Heart right ventricle (tissue), 16 donors: ENCODE results near the gene CTDSP1. TPM values are rescaled to one million over a fixed set of nuclear protein-coding genes. Genes with fewer than 3 reads are reported as not detected.
A peak's percentile ranks its signal among the peaks of the same experiment; 100 is the strongest.

Experiments used
- ATAC-seq, 8 donors: fragments of 200-7000 bp; cut with Tn5 transposase; one replicate each; pipeline ENCODE4 v1.9.1; 2020; ENCODE audit warnings: mild to moderate bottlenecking in 8 of 8, moderate library complexity in 8 of 8, moderate number of reproducible peaks in 1 of 8
- DNase-seq, 2 donors: peaks; one replicate each; pipeline ENCODE4 v3.0.0-alpha.2; 2020
- H3K27ac ChIP-seq, 10 donors: fragments of 200-600 bp; sonication (generic) in 2 of 10; one replicate each; pipeline versions ENCODE4 v1.5.0 to v1.8.0; 2020 to 2022; ENCODE audit warnings: mild to moderate bottlenecking in 3 of 10
- H3K27me3 ChIP-seq, 7 donors: fragments of 200-600 bp; one replicate each; pipeline ENCODE4 v1.8.0; 2021 to 2022; ENCODE audit warnings: mild to moderate bottlenecking in 2 of 7
- H3K36me3 ChIP-seq, 9 donors: fragments of 200-600 bp; sonication (generic) in 1 of 9; one replicate each; pipeline versions ENCODE4 v1.5.0 to v1.8.0; 2020 to 2022; ENCODE audit warnings: mild to moderate bottlenecking in 2 of 9
- H3K4me1 ChIP-seq, 9 donors: fragments of 200-600 bp; sonication (generic) in 1 of 9; one replicate each; pipeline versions ENCODE4 v1.5.0 to v1.8.0; 2020 to 2022; ENCODE audit warnings: mild to moderate bottlenecking in 4 of 9
- H3K4me3 ChIP-seq, 10 donors: fragments of 200-600 bp; sonication (generic) in 2 of 10; one replicate each; pipeline versions ENCODE4 v1.5.0 to v1.8.0; 2020 to 2022; ENCODE audit warnings: mild to moderate bottlenecking in 7 of 10, moderate library complexity in 2 of 10
- H3K9me3 ChIP-seq, 11 donors: fragments of 200-600 bp in 10 of 11; sonication (generic) in 2 of 11; one replicate each; pipeline versions ENCODE4 v1.5.0 to v1.8.0; 2013 to 2022; ENCODE audit warnings: mild to moderate bottlenecking in 2 of 11, control low read depth in 1 of 11, moderate library complexity in 1 of 11
- CTCF ChIP-seq, 9 donors: fragments of 200-600 bp; sonication (generic) in 2 of 9; IDR thresholded peaks; one replicate each; pipeline versions ENCODE4 v1.5.0 to v1.8.0; 2021 to 2022; ENCODE audit warnings: antibody characterized with exemption in 9 of 9, mild to moderate bottlenecking in 5 of 9, moderate library complexity in 1 of 9
- WGBS, 2 donors: extraction: QIAGEN DNeasy Blood & Tissue Kit; methylation state at CpG; one replicate each; pipeline ENCODE4 v1.1.7; 2013; ENCODE audit warnings: inconsistent platforms in 1 of 2; 5-methylcytosine and 5-hydroxymethylcytosine counted together
- intact Hi-C, 10 donors: fragments of 100-400 bp; cut with DNase I; formaldehyde crosslinking; loops; one replicate each; pipeline versions ENCODE4 v1.11.1 to v1.14.2; 2022
- polyA plus RNA-seq, 2 donors: library from polyadenylated mRNA; stranded (reverse); fragments of 200-250 nt; gene quantifications; one replicate each; pipeline ENCODE4 v1.2.3, GENCODE V29; 2013
- total RNA-seq, 10 donors: library from RNA; stranded (reverse); fragmentation: NEBNext Ultra II Directional in 3 of 10; extraction: Animal tissue kit (Norgen Biotek cat#: 25700) in 3 of 10; gene quantifications; one replicate each; pipeline versions ENCODE4 v1.2.1 to v1.2.4, GENCODE V29; 2021 to 2023
- donor health status: Arrhythmogenic right ventricular cardiomyopathy.
- donor health status: ischemic (EF 13 %, LVEDD 7.1; RV severe dilation, severe dysfunction).
- donor health status: healthy with polysubstance abuse.
- donor health status: DM: no; HTN: yes; CAD: no.
- donor health status: DM: no; HTN: no; CAD: no.
- donor health status: ischemic (EF 25% LVEDD 6.9; RV normal size, moderate dysfunction).
- donor health status: ischemic (EF 25% LVEDD 5.7; RV mildly dilated, moderate dysfunction).
- donor health status: healthy.
- donor health status: DM: yes; HTN: yes; CAD: no.
- donor health status: Ischemic cardiomyopathy.
- donor health status: ischemic (EF 35%, LVEDD 5.7; RV mildly dilated, moderate dysfunction).
- donor health status: nonischemic (EF 11% LVEDD 7.7; RV severe dilation, severe dysfunction).
- donor health status: DM: yes; HTN: yes; CAD: no.
- donor health status: PGD.
- donor health status: ischemic (EF 29% LVEDD 5.4; RV normal size, mild dysfunction).
- donor health status: nonischemic (EF 23%, LVEDD 6.1; RV moderate dilation, normal function).

Gene CTDSP1
- total and polyA plus RNA-seq, 12 donors: 77.9 to 118 (median 89.5) TPM

GRCh38 chr2:218374795-218375194, 24.9 kb upstream of the CTDSP1 start:
- TF ChIP-seq CTCF (IDR thresholded peaks at IDR 0.05): no peak
- Histone ChIP-seq H3K9me3 (no peaks in the 10 kb centered on the region), H3K27me3 (no peaks in the 10 kb centered on the region), H3K27ac (no peak overlapping the region), H3K4me3 (no peak overlapping the region), H3K4me1 (peaks cover 0 to 28% (median 0%) of the 10 kb centered on the region in 9 donors), H3K36me3 (no peaks in the 10 kb centered on the region)
- DNase-seq (no peak), ATAC-seq (no peak)
- WGBS, 2 donors: 90 to 96% methylated on average over 4 of the region's 4 CpGs
- intact Hi-C loops: no loop called here

GRCh38 chr2:218375212-218375611, 24.5 kb upstream of the CTDSP1 start:
- no peak for TF ChIP-seq CTCF (IDR thresholded peaks at IDR 0.05)
- intact Hi-C loops: no loop called here
- H3K27ac ChIP-seq: no peak overlapping the region
- 45 to 53% methylated on average over 2 of the region's 2 CpGs for WGBS, 2 donors
- H3K36me3 ChIP-seq: no peaks in the 10 kb centered on the region
- no peaks in the 10 kb centered on the region for H3K9me3 ChIP-seq
- peaks cover 0 to 25% (median 0%) of the 10 kb centered on the region in 9 donors for H3K4me1 ChIP-seq
- no peaks in the 10 kb centered on the region for H3K27me3 ChIP-seq
- DNase-seq (no peak), ATAC-seq (no peak)
- H3K4me3 ChIP-seq: no peak overlapping the region

GRCh38 chr2:218378053-218378452, 21.6 kb upstream of the CTDSP1 start:
- ATAC-seq (peak in 1 of 8 donors; percentile 45), DNase-seq (no peak)
- no peak overlapping the region for H3K4me3 ChIP-seq
- no peaks in the 10 kb centered on the region for H3K36me3 ChIP-seq
- H3K9me3 ChIP-seq: no peaks in the 10 kb centered on the region
- peak overlapping the region in 1 of 10 donors; percentile 75 for H3K27ac ChIP-seq
- no peaks in the 10 kb centered on the region for H3K27me3 ChIP-seq
- H3K4me1 ChIP-seq: no peaks in the 10 kb centered on the region
- WGBS, 2 donors: 80 to 81% methylated on average over 5 of the region's 5 CpGs
- intact Hi-C loops: no loop called here
- TF ChIP-seq CTCF (IDR thresholded peaks at IDR 0.05): no peak

- no peaks in the 10 kb centered on the region for H3K27me3 ChIP-seq
- ATAC-seq: peak; percentile 39 to 86 (median 70)
- peak within 1 kb of the TSS in 3 of 10 donors; percentile 51 to 94 (median 74) for H3K27ac ChIP-seq
- peak; percentile 41 to 43 for DNase-seq
- H3K4me3 ChIP-seq: peak within 1 kb of the TSS in 1 of 10 donors; percentile 53
- peaks cover 0 to 22% (median 0%) of the 10 kb centered on the region in 9 donors for H3K4me1 ChIP-seq
- intact Hi-C loops: no loop called here
- no peaks in the 10 kb centered on the region for H3K9me3 ChIP-seq
- 82 to 83% methylated on average over 13 of the region's 13 CpGs for WGBS, 2 donors
- no peak for TF ChIP-seq CTCF (IDR thresholded peaks at IDR 0.05)
- peaks cover 0 to 11% (median 0%) of the 10 kb centered on the region in 9 donors for H3K36me3 ChIP-seq
Measured at GRCh38 chr2:218381916-218382366, 17.7 kb upstream of the CTDSP1 start, which contains the start of gene SLC11A1. Gene SLC11A1, plus strand, starts transcription at chr2:218382273. Its CDS starts 96 bp downstream, at chr2:218382369.
